Dendritic cell treated with granulocyte-macrophage colony-stimulating factor and Interleukin-4, amounts not matched to agents 40 ng/mL and 50 ng/mL, for 4 days (primary cell): Measurements from ENCODE around the gene PDSS2.
"Not testable (repeated sequence)": the region's sequence is repeated elsewhere in the genome, so short reads cannot be mapped to it uniquely, and the experiment has no call there.

Experiments
- H3K27ac Mint-ChIP-seq: one replicate; pipeline ENCODE4 v1.8.0; 2022; ENCODE audit warnings: mild to moderate bottlenecking, mixed read lengths
- H3K27me3 Mint-ChIP-seq: one replicate; pipeline ENCODE4 v1.8.0; 2022; ENCODE audit warnings: mild to moderate bottlenecking, mixed read lengths
- H3K36me3 Mint-ChIP-seq: one replicate; pipeline ENCODE4 v1.8.0; 2022; ENCODE audit warnings: low read depth, mixed read lengths
- H3K4me1 Mint-ChIP-seq: one replicate; pipeline ENCODE4 v1.8.0; 2022; ENCODE audit warnings: low read depth, mixed read lengths
- H3K4me3 Mint-ChIP-seq: one replicate; pipeline ENCODE4 v1.8.0; 2022; ENCODE audit warnings: mild to moderate bottlenecking, moderate library complexity, mixed read lengths
- H3K9me3 Mint-ChIP-seq: one replicate; pipeline ENCODE4 v1.8.0; 2022; ENCODE audit warnings: mixed read lengths
- intact Hi-C: fragments of 100-400 bp; cut with micrococcal nuclease; formaldehyde crosslinking; loops from one replicate; pipeline ENCODE4 v1.15.0; 2022

The PDSS2 gene

DNA sequence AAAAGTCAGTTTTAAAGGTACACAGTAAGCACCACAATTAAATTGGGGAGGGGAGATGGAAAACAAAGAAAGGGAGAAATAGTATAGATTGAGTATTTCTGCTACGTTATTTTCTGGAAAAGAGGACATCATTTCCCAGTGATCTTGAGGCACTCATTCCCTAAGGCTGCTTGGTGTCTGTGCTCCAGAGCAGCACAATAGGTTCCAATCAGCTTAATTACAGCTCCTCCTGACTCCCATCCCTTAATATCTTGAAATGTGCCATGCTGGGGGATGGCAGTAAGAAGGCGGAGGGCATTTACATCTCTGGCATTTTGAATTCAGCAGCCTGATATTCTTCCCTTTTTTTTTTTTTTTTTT, 304.6 kb downstream of the PDSS2 start:
- Mint-ChIP-seq H3K36me3 (peaks cover 10% of the 10 kb centered on the region), H3K4me1 (peaks cover 5% of the 10 kb centered on the region), H3K27me3 (no peaks in the 10 kb centered on the region), H3K9me3 (no peaks in the 10 kb centered on the region), H3K4me3 (no peak overlapping the region), H3K27ac (no peak overlapping the region)
- intact Hi-C loops: no loop called here

DNA sequence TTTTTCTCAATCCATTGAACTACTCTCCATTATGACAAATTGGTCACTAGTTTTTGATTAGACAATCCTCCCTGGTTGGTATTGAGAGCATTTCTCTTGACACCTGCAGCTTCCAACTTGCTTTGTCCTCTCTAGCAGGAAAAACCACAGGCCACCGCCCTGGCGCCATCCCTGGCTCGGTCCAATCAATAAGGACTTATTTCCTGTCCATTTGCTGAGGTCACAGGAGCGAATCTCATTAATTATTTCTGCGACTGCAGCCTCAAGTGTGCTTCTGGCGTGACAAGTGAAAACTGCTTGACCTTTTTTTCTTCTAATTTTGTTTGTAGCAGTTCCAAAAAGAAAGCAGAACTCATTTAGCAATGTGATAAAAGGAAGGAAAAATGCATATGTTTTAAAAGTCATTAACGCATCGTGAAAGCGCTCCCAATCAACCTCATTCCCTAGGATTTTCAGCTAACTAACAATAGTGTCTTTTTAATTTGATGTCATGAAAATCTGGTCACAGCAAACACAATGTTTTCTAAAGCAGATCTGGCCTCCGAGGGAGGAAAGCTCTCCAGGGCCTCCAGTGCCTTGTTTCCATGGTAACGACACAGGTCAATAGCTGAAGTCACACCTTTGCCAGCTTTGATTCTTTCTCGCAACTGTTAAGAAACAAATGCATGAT, 305.1 kb downstream of the PDSS2 start:
- Mint-ChIP-seq H3K36me3 (peaks cover 10% of the 10 kb centered on the region), H3K4me3 (no peak overlapping the region), H3K27ac (no peak overlapping the region), H3K9me3 (no peaks in the 10 kb centered on the region), H3K4me1 (peaks cover 5% of the 10 kb centered on the region), H3K27me3 (no peaks in the 10 kb centered on the region)
- intact Hi-C loops: no loop called here

DNA sequence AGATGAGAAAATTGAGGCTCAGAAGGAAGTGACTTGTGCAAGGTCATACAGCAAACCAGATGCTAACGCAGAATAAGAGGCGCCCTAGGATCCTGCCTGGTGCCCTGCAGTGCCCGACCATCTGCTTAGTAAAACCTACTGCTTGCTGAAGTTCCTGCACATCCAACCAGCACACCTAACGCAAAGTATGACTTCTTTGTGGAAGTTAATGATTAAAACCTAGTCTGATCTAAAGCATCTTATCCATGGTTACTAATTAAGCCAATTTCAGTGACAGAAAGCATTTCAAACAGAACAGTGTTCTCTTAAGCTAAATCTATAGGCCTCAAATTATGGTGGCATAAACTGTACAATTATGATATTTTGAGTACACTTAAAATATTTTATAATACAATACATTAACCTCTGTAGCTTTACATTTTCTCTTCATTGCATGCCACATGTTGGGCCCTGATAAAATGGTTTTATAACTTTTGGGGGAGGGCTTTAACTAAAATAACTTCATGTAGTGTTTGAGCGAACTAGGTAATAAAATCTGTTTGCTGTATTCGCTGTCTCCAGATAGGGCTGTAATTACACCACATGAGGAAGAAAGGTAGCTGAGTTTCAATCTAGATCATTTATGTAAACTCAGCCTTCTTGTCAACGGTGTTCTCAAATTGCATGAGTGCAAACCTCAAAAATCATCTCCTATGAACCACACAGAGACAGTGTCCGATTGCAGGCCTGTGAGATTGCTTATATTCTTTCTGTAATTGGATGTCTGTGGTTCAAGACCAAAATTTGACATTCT, 306.5 kb downstream of the PDSS2 start:
- Mint-ChIP-seq H3K27me3 (no peaks in the 10 kb centered on the region), H3K27ac (no peak overlapping the region), H3K4me3 (no peak overlapping the region), H3K4me1 (peaks cover 5% of the 10 kb centered on the region), H3K36me3 (peaks cover 10% of the 10 kb centered on the region), H3K9me3 (no peaks in the 10 kb centered on the region)
- intact Hi-C loops: no loop called here

DNA sequence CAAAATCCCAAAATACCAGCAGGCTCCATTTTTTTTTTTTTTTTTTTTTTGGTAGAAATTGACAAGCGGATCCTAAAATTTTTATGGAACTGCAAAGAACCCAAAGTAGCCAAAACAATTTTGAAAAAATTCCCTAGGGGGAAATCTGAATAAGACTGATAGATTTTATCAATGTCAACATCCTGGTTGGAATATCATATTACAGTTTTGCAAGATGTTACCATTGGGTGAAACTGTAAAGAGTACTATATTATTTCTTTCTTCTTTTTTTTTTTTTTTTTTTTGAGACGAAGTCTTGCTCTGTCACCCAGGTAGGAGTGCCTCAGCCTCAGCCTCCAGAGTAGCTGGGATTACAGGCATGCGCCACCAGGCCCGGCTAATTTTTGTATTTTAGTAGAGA, 314.7 kb downstream of the PDSS2 start:
- no peaks in the 10 kb centered on the region for H3K36me3 Mint-ChIP-seq
- no peaks in the 10 kb centered on the region for H3K4me1 Mint-ChIP-seq
- no peaks in the 10 kb centered on the region for H3K27me3 Mint-ChIP-seq
- no peak overlapping the region for H3K27ac Mint-ChIP-seq
- no peak overlapping the region for H3K4me3 Mint-ChIP-seq
- H3K9me3 Mint-ChIP-seq: no peaks in the 10 kb centered on the region
- intact Hi-C loops: no loop called here

DNA sequence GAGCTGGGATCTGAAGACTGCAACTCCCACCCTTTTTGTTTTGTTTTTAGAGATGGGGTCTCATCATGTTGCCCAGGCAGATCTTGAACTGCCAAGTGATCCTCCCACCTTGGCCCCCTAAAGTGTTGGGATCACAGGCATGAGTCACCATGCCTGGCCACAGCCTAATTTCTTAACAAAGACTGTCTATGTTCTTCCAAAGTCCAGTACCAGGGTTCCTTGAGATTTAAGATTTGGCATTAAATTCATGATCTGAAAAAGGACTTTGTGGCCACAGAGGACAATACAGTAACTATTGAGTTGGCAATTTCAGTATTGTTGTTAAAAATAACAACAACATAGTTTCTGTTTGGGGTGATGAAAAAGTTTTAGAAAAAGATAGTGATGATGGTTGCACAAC, 315.4 kb downstream of the PDSS2 start:
- Mint-ChIP-seq H3K9me3 (no peaks in the 10 kb centered on the region), H3K27me3 (no peaks in the 10 kb centered on the region), H3K36me3 (no peaks in the 10 kb centered on the region), H3K4me3 (no peak overlapping the region), H3K27ac (no peak overlapping the region), H3K4me1 (no peaks in the 10 kb centered on the region)
- intact Hi-C loops: no loop called here

DNA sequence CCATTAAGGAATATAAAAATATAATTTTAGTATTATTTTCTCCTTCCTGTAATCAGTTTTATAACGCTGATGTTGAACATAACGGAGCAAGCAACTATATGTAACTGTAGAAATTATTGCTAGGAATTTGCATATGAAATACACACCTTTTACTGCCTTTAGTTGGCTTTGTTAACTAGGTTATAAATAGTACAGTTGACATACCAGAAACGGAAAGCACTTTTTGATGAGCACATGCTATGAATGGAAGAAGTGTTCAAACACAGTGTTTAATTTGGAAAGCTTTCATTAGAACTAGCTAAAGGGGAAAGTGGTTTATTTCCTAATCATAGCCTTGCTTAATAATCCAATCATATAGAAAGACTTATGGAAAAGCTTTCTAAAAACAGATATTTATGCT, 318.8 kb downstream of the PDSS2 start:
- no peaks in the 10 kb centered on the region for H3K27me3 Mint-ChIP-seq
- H3K9me3 Mint-ChIP-seq: no peaks in the 10 kb centered on the region
- H3K4me1 Mint-ChIP-seq: no peaks in the 10 kb centered on the region
- H3K27ac Mint-ChIP-seq: no peak overlapping the region
- H3K36me3 Mint-ChIP-seq: no peaks in the 10 kb centered on the region
- H3K4me3 Mint-ChIP-seq: no peak overlapping the region
- intact Hi-C loops: no loop called here

DNA sequence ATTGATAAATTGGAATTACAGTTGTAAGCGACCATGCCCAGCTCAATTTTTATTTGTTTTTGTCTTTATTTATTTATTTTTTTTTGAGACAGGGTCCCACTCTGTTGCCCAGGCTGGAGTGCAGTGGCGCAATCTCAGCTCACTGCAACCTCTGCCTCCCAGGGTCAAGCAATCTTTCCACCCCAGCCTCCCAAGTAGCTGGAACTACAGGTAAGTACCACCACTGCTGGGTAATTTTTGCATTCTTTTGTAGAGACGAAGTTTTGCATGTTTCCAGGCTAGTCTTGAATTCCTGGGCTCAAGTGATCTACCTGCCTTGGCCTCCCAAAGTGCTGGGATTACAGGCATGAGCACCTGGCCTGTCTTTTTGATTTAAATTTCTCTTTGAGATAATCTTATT, 323.0 kb downstream of the PDSS2 start:
- H3K9me3 Mint-ChIP-seq, intact Hi-C loops, H3K27me3 Mint-ChIP-seq: not testable (repeated sequence)

DNA sequence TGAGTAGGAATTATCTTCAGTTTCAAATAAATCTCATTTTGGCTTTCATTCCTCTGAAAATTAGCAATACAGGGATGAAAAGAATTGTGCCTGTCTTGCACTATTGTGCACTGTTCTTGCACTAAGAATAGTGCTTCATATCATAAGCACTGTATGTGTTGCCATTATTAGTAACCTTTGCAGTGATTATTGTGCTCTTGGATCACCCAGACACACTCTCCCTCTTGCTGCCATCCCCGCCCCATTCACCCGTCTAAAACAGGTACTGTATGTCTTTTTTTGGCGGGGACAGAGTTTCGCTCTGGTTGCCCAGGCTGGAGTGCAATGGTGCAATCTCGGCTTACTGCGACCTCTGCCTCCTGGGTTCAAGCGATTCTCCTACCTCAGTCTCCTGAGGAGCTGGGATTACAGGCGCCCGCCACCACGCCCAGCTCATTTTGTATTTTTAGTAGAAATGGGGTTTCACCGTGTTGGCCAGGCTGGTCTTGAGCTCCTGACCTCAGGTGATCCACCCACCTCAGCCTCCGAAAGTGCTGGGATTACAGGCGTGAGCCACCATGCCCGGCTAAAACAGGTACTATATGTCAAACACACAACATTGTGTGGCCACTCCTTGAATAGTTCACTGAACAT, 324.2 kb downstream of the PDSS2 start:
- intact Hi-C loops, H3K27me3 Mint-ChIP-seq: not testable (repeated sequence)

More for the DNA sequence above, 323.0 kb downstream of the PDSS2 start:
- not testable (repeated sequence) for H3K4me3 Mint-ChIP-seq, H3K36me3 Mint-ChIP-seq, H3K27ac Mint-ChIP-seq, H3K4me1 Mint-ChIP-seq

DNA sequence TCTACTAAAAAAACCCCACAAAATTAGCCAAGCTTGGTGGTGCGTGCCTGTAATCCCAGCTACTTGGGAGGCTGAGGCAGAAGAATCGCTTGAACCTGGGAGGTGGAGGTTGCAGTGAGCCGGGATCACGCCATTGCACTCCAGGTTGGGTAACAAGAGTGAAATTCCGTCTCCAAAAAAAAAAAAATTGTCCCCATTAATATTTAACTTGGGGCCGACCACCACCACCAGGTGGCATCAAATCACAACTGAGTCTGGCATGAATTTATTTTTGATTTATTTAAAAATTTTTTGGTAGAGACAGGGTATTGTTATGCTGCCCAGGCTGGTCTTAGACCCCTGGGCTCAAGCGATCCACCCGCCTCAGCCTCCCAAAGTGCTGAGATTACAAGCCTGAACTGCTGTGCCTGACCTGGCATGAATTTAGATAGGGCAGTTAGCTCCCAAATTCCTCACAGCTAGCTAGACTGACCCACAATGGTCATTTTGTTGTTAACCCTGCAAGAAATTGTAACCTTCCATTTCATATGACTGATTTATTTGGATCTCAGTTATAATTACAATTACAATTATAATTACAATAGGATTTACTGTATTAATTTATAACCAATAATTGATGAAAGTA, 326.9 kb downstream of the PDSS2 start:
- H3K36me3 Mint-ChIP-seq: no peaks in the 10 kb centered on the region
- H3K9me3 Mint-ChIP-seq: no peaks in the 10 kb centered on the region
- no peak overlapping the region for H3K4me3 Mint-ChIP-seq
- no peaks in the 10 kb centered on the region for H3K4me1 Mint-ChIP-seq
- H3K27ac Mint-ChIP-seq: no peak overlapping the region
- no peaks in the 10 kb centered on the region for H3K27me3 Mint-ChIP-seq
- intact Hi-C loops: no loop called here

More for the DNA sequence above, 324.2 kb downstream of the PDSS2 start:
- not testable (repeated sequence) for H3K9me3 Mint-ChIP-seq, H3K4me3 Mint-ChIP-seq, H3K27ac Mint-ChIP-seq, H3K4me1 Mint-ChIP-seq, H3K36me3 Mint-ChIP-seq

DNA sequence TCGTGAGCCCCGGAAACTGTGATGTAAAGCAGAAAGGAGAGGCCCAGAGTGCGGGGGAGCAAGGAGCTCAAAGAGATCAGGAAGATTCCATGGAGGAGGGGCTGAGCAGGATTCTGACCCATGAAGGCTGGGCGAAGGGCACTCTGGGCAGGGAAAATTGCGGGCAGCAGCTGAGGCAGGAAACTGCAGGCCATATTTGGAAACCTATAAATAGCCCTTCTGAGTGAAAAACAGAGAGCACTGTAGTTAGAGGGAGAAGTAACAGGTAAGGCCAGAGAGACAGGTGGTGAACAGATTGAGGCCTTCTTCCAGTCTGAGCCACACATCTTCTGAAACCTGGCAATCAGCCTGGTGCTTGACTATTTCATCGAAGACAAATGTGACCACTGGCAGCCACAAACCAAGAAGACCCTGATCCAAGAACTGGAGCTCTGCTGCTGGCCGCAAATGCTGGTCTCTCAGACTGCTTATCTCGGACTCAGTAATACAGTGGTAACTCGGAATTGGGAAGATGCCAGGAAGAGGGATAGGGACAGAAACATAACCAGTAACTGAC, 329.9 kb downstream of the PDSS2 start:
- H3K9me3 Mint-ChIP-seq: no peaks in the 10 kb centered on the region
- intact Hi-C loops: no loop called here
- H3K4me1 Mint-ChIP-seq: no peaks in the 10 kb centered on the region
- no peaks in the 10 kb centered on the region for H3K36me3 Mint-ChIP-seq
- no peaks in the 10 kb centered on the region for H3K27me3 Mint-ChIP-seq
- H3K4me3 Mint-ChIP-seq: no peak overlapping the region
- no peak overlapping the region for H3K27ac Mint-ChIP-seq

DNA sequence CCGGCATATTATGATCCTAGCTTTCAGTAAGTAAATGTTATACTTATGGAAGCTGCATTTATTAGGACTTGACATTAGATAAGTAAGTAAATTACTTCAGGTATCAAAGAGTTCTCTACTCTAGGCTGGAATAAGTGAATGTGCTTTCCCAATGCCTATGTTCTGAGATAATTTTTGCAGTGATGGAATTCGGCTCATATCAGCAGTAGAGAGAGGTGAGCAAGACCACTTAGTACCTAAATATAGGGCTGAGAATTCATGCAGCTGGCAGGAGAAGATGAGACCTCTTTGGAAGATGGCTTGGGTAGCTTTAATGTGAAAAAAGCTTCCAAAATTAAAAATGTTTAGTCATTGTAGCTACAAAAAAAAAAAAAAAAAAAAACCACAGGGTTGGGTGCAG, 330.8 kb downstream of the PDSS2 start:
- Mint-ChIP-seq H3K4me3 (no peak overlapping the region), H3K36me3 (no peaks in the 10 kb centered on the region), H3K27ac (no peak overlapping the region), H3K9me3 (no peaks in the 10 kb centered on the region), H3K27me3 (no peaks in the 10 kb centered on the region), H3K4me1 (no peaks in the 10 kb centered on the region)
- intact Hi-C loops: no loop called here

DNA sequence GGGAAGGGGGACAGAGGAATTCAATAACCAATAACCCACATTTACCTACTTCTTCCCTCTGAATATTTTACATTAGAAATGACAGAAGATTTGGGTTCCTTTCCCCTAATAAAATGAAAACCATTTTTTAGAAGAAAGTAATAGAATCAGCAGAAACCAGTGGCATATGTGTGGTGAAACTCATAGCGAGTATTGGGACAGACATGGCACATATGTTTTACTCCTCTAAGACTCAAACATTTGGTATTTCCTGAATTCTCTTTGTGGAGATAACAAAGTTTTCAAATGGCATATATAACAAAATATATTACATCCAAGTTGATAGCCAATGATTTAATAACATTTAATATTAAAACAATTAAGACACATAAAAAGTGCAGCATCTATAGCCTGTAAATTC, 331.2 kb downstream of the PDSS2 start:
- no peaks in the 10 kb centered on the region for H3K4me1 Mint-ChIP-seq
- H3K4me3 Mint-ChIP-seq: no peak overlapping the region
- no peaks in the 10 kb centered on the region for H3K27me3 Mint-ChIP-seq
- H3K9me3 Mint-ChIP-seq: no peaks in the 10 kb centered on the region
- intact Hi-C loops: no loop called here
- H3K36me3 Mint-ChIP-seq: no peaks in the 10 kb centered on the region
- H3K27ac Mint-ChIP-seq: no peak overlapping the region

DNA sequence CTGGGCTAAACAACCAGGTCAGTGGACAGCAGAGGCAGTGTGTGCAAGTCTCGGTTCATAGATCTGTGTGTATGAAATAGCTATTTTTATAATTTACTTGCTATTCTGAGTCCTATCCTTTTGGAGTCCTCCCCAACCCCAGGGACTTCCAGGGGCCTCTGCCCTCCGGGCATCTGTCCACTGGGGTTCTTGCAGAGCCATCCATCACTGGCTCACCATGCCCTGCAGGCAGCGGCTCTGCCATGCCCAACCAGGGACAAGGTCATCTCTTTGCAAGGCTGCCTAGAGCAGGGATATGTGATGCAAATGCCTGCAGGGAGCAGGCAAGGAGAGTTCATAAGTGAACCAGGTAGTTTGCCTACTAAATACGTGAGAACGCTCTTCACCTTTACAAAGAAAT, 333.6 kb downstream of the PDSS2 start:
- H3K27ac Mint-ChIP-seq: no peak overlapping the region
- H3K4me3 Mint-ChIP-seq: no peak overlapping the region
- H3K9me3 Mint-ChIP-seq: no peaks in the 10 kb centered on the region
- H3K36me3 Mint-ChIP-seq: no peaks in the 10 kb centered on the region
- peaks cover 5% of the 10 kb centered on the region for H3K4me1 Mint-ChIP-seq
- H3K27me3 Mint-ChIP-seq: no peaks in the 10 kb centered on the region
- intact Hi-C loops: no loop called here

DNA sequence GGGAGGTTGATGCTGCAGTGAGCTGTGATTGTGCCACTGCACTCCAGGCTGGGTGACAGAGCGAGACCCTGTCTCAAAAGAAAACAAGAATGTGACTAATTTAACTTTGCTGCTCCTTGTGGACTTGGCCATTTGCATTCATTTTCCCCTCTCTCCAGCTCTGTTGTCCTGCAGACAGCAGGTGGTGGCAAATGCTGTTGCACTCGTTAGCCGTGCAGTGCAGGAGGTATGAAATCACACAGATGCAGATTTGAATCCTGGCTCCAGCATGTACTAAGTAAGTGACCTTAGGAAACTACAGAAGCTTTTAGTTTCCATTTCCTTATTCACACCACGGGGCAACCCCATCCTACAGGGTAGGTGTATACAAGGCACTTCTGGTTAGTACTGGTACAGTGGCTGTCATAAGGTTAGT, 334.4 kb downstream of the PDSS2 start:
- Mint-ChIP-seq H3K36me3 (no peaks in the 10 kb centered on the region), H3K9me3 (no peaks in the 10 kb centered on the region), H3K27me3 (no peaks in the 10 kb centered on the region), H3K4me3 (no peak overlapping the region), H3K4me1 (peaks cover 5% of the 10 kb centered on the region), H3K27ac (no peak overlapping the region)
- intact Hi-C loops: no loop called here
